HepG2 (cell line): Measurements from ENCODE around the gene XKR3. TPM values are rescaled to one million over a fixed set of nuclear protein-coding genes. Genes with fewer than 3 reads are reported as not detected.
"Not testable (repeated sequence)": the region's sequence is repeated elsewhere in the genome, so short reads cannot be mapped to it uniquely, and the experiment has no call there.

Experiments used
- ATAC-seq: fragments of 200-7000 bp; cut with Tn5 transposase; 3 replicates; pipeline ENCODE4 v1.9.1; 2020; ENCODE audit warnings: mild to moderate bottlenecking, moderate library complexity
- BruUV-seq: library from RNA; stranded (reverse); fragments of 400-500 nt; replicated peaks from 2 replicates; lab custom pipeline; 2021; lab: Mats Ljungman, UMichigan
- CTCF ChIA-PET: fragments of 300-600 bp; formaldehyde crosslinking; extraction: SDS; loops from one replicate; lab custom pipeline; 2021; ENCODE audit warnings: low total read pairs, inconsistent platforms, low intra/inter-chr PET ratio; lab: Yijun Ruan, JAX
- POLR2A ChIA-PET: fragments of 350-600 bp; sonication (Branson Sonifier 250); formaldehyde crosslinking; loops from one replicate; lab custom pipeline; 2020; ENCODE audit warnings: antibody characterized with exemption, inconsistent platforms; lab: Yijun Ruan, JAX
- DNase-seq: peaks from one replicate; pipeline ENCODE4 v3.0.0-alpha.2; 2015; ENCODE audit warnings: low spot score
- FAIRE-seq: peaks from 3 replicates; lab custom pipeline; 2011; peaks lifted over from hg19 to GRCh38; lab: Jason Lieb, UNC
- H2AFZ ChIP-seq: one replicate; pipeline ENCODE4 v1.6.1; 2011; ENCODE audit warnings: low read length, inconsistent platforms
- H3K27ac ChIP-seq: fragments of 300-600 bp; 3 replicates; pipeline ENCODE4 v1.8.0; 2011; ENCODE audit warnings: mixed run types, mild to moderate bottlenecking, mixed read lengths, low read length, inconsistent platforms; ENCODE audit not compliant: insufficient read depth; ENCODE audit errors: extremely low read length
- H3K27me3 ChIP-seq, 2 experiments: fragments of 200-600 bp in 1 of 2; 2 replicates in 1 of 2; 3 replicates in 1 of 2; pipeline versions ENCODE4 v1.6.0 to v1.8.0; 2011; ENCODE audit warnings: low read length in 2 of 2, mild to moderate bottlenecking in 2 of 2, moderate library complexity in 2 of 2, inconsistent platforms in 1 of 2; ENCODE audit not compliant: insufficient read depth in 2 of 2, control insufficient read depth in 1 of 2
- H3K36me3 ChIP-seq, 2 experiments: fragments of 200-600 bp in 1 of 2; replicated peaks in 1 of 2; 2 replicates in 1 of 2; 3 replicates in 1 of 2; pipeline versions ENCODE4 v1.5.1 to v1.8.0; 2011; ENCODE audit warnings: low read length in 2 of 2, inconsistent platforms in 1 of 2; ENCODE audit not compliant: insufficient read depth in 2 of 2, control insufficient read depth in 1 of 2
- H3K4me1 ChIP-seq: 2 replicates; pipeline ENCODE4 v1.5.1; 2012; ENCODE audit warnings: low read length, inconsistent platforms; ENCODE audit not compliant: insufficient read depth
- H3K4me2 ChIP-seq: 2 replicates; pipeline ENCODE4 v1.6.0; 2011; ENCODE audit warnings: low read depth, low read length, inconsistent platforms
- H3K4me3 ChIP-seq, 3 experiments: fragments of 200-600 bp in 1 of 3; sonication (generic), shearing (Covaris generic) in 1 of 3; replicated peaks in 1 of 3; 2 replicates each; pipeline ENCODE4 v1.5.1; 2011 to 2016; ENCODE audit warnings: low read length in 3 of 3, inconsistent platforms in 2 of 3, low read depth in 2 of 3, mild to moderate bottlenecking in 2 of 3, control low read depth in 1 of 3, mixed read lengths in 1 of 3; ENCODE audit not compliant: insufficient read depth in 1 of 3
- H3K79me2 ChIP-seq: one replicate; pipeline ENCODE4 v1.6.1; 2011; ENCODE audit warnings: low read length, inconsistent platforms; ENCODE audit not compliant: insufficient read depth
- H3K9ac ChIP-seq: 2 replicates; pipeline ENCODE4 v1.6.0; 2011; ENCODE audit warnings: mild to moderate bottlenecking, low read depth, low read length, inconsistent platforms; ENCODE audit not compliant: insufficient read depth
- H3K9me3 ChIP-seq: 2 replicates; pipeline ENCODE4 v1.5.1; 2012; ENCODE audit warnings: mild to moderate bottlenecking, low read length
- H4K20me1 ChIP-seq: 2 replicates; pipeline ENCODE4 v1.6.0; 2011; ENCODE audit warnings: inconsistent platforms, mild to moderate bottlenecking, low read length, moderate library complexity; ENCODE audit not compliant: insufficient read depth
- WGBS: methylation state at CpG from one replicate; pipeline ENCODE4 v1.1.6; 2017; ENCODE audit warnings: low lambda C conversion rate; 5-methylcytosine and 5-hydroxymethylcytosine counted together
- in situ Hi-C: cut with HindIII; loops from 2 replicates; pipeline ENCODE4 v1.10.0; 2017; ENCODE audit warnings: low pct_unique_long_range_greater_than_20kb; ENCODE audit not compliant: extremely low pct_ligation_motif_present
- intact Hi-C: fragments of 100-400 bp; cut with micrococcal nuclease; formaldehyde crosslinking; loops from one replicate; pipeline ENCODE4 v1.10.0; 2022; ENCODE audit not compliant: unreplicated experiment
- polyA plus RNA-seq, 8 experiments: library from polyadenylated mRNA; depleted of rRNA in 3 of 8; stranded (reverse) in 7 of 8; unstranded in 1 of 8; fragments of >200 nt; fragmentation: Illumina TruSeq in 4 of 8; extraction: Trizol in 4 of 8; gene quantifications; 2 replicates each; pipeline versions ENCODE4 v1.2.1 to v1.2.3, GENCODE V29; 2011 to 2016; ENCODE audit warnings: low read depth in 4 of 8, missing spikeins in 1 of 8, mixed read lengths in 1 of 8; ENCODE audit not compliant: insufficient read depth in 1 of 8
- small RNA-seq, 3 experiments: library from RNA; depleted of rRNA; stranded (forward); fragments of <200 nt; gene quantifications; one replicate each; pipeline ENCODE3, GENCODE V24; 2012; ENCODE audit warnings: low read depth in 2 of 3, low replicate concordance in 1 of 3; ENCODE audit not compliant: insufficient read length in 3 of 3, insufficient read depth in 2 of 3
- total RNA-seq, 5 experiments: library from RNA; depleted of rRNA; stranded (reverse); fragments of >200 nt; fragmentation: Illumina TruSeq; extraction: Trizol; gene quantifications; 2 replicates each; pipeline ENCODE4 v1.2.3, GENCODE V29; 2016; ENCODE audit warnings: low read depth in 1 of 5

The XKR3 gene
- total and polyA plus RNA-seq, 2 of the 13 experiments (the other 11 are each of a cell fraction or from before 2014, with no cell fraction given), result not detected

- H3K27me3 ChIP-seq, H3K4me3 ChIP-seq, H3K79me2 ChIP-seq, H2AFZ ChIP-seq, intact Hi-C loops, H3K4me2 ChIP-seq, H3K36me3 ChIP-seq, POLR2A ChIA-PET, H3K4me1 ChIP-seq, FAIRE-seq, in situ Hi-C loops, H3K9me3 ChIP-seq, BruUV-seq, H4K20me1 ChIP-seq, CTCF ChIA-PET, ATAC-seq, H3K9ac ChIP-seq, H3K27ac ChIP-seq, DNase-seq: not testable (repeated sequence)
- 51% methylated on average over 21 of the region's 21 CpGs for WGBS
Observed at GRCh38 chr22:16747266-16748159, 77.7 kb downstream of the XKR3 start.

- H3K27me3 ChIP-seq, FAIRE-seq, DNase-seq, H3K36me3 ChIP-seq, BruUV-seq, H3K4me3 ChIP-seq, H3K27ac ChIP-seq, CTCF ChIA-PET, H3K4me2 ChIP-seq, intact Hi-C loops, H4K20me1 ChIP-seq, H2AFZ ChIP-seq, in situ Hi-C loops, H3K4me1 ChIP-seq, H3K79me2 ChIP-seq, H3K9ac ChIP-seq, ATAC-seq, POLR2A ChIA-PET, H3K9me3 ChIP-seq: not testable (repeated sequence)
- WGBS, result 0% methylated on average over 1 of the region's 1 CpG
Observed at GRCh38 chr22:16734271-16734670, 90.9 kb downstream of the XKR3 start.

Small RNAs within 50 kb of the gene (small RNA-seq; reads per million reads assigned to genes)
- gene GPM6BP3, result 0 reads per million in 3 experiments

Other genes with a start within 250 kb of the XKR3 start
- not detected in 2 replicates for gene CCT8L2, start 232.6 kb downstream of the XKR3 start, total RNA-seq (2016; rRNA removed; fragmentation: Illumina TruSeq; extraction: Trizol)
- not detected in 2 replicates for gene CCT8L2, start 232.6 kb downstream of the XKR3 start, polyA plus RNA-seq (2011; rRNA removed)
- gene GAB4, start 182.8 kb upstream of the XKR3 start, total RNA-seq (2016; rRNA removed; fragmentation: Illumina TruSeq; extraction: Trizol), result not detected in 2 replicates
- not detected in 2 replicates for gene GAB4, start 182.8 kb upstream of the XKR3 start, polyA plus RNA-seq (2011; rRNA removed)